ENCODE measurements around the gene E2F6.

- TF ChIP-seq, protein P1, sequence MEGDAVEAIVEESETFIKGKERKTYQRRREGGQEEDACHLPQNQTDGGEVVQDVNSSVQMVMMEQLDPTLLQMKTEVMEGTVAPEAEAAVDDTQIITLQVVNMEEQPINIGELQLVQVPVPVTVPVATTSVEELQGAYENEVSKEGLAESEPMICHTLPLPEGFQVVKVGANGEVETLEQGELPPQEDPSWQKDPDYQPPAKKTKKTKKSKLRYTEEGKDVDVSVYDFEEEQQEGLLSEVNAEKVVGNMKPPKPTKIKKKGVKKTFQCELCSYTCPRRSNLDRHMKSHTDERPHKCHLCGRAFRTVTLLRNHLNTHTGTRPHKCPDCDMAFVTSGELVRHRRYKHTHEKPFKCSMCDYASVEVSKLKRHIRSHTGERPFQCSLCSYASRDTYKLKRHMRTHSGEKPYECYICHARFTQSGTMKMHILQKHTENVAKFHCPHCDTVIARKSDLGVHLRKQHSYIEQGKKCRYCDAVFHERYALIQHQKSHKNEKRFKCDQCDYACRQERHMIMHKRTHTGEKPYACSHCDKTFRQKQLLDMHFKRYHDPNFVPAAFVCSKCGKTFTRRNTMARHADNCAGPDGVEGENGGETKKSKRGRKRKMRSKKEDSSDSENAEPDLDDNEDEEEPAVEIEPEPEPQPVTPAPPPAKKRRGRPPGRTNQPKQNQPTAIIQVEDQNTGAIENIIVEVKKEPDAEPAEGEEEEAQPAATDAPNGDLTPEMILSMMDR (IDR thresholded peaks at IDR 0.05) = no peak
- no peak for TF ChIP-seq POLR2AphosphoS5 (IDR thresholded peaks at IDR 0.05)
These were observed 66.6 kb downstream of the E2F6 start for GRCh38 chr2:11399438-11399762.
